Urothelium cell line (cell line): ENCODE results near the gene CORO1A.
"Not testable (repeated sequence)": the region's sequence is repeated elsewhere in the genome, so short reads cannot be mapped to it uniquely, and the experiment has no call there.

Experiments
- DNase-seq: peaks from one replicate; pipeline ENCODE4 v3.0.0; 2011; ENCODE audit warnings: low spot score, mixed read lengths
- FAIRE-seq: peaks from 2 replicates; lab custom pipeline; 2011; peaks lifted over from hg19 to GRCh38; lab: Jason Lieb, UNC

The CORO1A gene

DNA sequence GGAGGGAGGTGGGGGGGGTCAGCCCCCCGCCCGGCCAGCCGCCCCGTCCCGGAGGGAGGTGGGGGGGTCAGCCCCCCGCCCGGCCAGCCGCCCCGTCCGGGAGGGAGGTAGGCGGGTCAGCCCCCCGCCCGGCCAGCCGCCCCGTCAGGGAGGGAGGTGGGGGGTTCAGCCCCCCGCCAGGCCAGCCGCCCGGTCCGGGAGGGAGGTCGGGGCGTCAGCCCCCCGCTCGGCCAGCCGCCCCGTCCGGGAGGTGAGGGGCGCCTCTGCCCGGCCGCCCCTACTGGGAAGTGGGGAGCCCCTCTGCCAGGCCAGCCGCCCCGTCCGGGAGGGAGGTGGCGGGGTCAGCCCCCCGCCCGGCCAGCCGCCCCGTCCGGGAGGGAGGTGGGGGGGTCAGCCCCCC, 14.0 kb upstream of the CORO1A start:
- not testable (repeated sequence) for DNase-seq, FAIRE-seq

DNA sequence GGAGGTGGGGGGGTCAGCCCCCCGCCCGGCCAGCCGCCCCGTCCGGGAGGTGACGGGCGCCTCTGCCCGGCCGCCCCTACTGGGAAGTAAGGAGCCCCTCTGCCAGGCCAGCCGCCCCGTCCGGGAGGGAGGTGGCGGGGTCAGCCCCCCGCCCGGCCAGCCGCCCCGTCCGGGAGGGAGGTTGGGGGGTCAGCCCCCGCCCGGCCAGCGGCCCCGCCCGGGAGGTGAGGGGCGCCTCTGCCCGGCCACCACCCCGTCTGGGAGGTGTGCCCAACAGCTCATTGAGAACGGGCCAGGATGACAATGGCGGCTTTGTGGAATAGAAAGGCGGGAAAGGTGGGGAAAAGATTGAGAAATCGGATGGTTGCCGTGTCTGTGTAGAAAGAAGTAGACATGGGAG, 13.3 kb upstream of the CORO1A start:
- not testable (repeated sequence) for FAIRE-seq, DNase-seq

DNA sequence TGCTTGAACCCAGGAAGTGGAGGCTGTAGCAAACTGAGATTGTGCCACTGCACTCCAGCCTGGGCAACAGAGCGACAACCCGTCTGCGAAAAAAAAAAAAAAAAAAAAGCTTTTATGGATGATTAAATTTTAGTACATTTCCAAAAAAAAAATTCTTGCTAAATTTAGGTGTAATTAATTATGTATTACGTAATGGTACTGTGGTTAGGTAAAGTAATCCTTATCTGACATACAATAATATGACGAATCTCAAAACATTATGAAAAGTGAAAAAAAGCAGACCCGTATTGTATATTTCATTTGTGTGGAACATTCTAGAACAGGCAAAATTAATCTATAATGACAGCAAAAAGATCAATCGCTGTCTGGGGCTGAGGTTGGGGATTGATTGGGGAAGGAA, 10.3 kb upstream of the CORO1A start:
- DNase-seq (no peak), FAIRE-seq (no peak)

DNA sequence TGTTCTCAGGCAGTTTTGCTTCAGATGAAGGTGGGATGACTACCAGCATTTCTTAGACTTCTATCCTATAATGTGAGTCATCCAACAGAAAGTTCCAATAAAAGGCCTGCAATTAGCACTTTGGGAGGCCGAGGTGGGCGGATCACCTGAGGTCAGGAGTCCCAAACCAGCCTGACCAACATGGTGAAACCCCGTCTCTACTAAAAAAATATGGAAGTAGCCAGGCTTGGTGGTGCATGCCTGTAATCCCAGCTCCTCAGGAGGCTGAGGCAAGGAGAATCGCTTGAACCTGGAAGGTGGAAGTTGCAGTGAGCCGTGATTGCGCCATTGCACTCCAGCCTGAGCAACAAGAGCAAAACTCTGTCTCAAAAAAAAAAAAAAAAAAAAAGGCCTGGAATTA, 6.5 kb upstream of the CORO1A start:
- FAIRE-seq: not testable (repeated sequence)

DNA sequence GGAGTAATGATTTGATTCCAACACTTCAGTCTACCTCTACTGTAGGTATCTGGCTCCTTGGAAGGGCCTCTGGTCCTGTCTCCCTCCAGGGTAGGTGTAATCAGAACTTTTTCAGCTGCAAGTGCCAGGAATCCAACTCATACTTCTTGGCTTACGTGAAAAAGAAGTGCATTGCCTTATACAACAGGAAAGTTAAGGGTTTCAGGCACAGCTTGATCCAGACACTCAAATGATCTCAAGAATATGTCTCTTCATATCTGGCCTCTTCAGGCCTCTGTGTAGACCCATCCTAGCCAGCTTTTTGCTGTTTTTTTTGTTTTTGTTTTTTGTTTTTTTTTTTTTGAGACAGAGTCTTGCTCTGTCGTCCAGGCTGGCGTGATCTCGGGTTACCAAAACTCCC, 4.2 kb upstream of the CORO1A start:
- DNase-seq (no peak), FAIRE-seq (no peak)

More for the DNA sequence above, 6.5 kb upstream of the CORO1A start:
- DNase-seq: not testable (repeated sequence)

DNA sequence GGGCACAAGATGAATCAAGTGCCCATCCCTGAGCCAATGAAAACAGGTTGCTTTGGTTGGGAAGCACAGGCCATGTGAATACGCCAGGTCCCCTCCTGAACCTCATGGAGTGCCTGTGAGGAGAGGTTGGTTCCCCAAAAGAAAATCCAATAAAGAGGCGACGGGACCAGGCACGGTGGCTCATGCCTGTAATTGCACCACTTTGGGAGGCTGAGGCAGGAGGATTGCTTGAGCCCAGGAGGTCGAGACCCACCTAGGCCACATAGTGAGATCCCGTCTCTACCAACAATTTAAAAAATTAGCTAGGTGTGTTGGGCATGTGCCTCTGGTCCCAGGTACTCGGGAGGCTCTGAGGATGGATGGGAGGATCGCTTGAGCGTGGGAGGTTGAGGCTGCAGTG, 3.5 kb upstream of the CORO1A start:
- DNase-seq: no peak

DNA sequence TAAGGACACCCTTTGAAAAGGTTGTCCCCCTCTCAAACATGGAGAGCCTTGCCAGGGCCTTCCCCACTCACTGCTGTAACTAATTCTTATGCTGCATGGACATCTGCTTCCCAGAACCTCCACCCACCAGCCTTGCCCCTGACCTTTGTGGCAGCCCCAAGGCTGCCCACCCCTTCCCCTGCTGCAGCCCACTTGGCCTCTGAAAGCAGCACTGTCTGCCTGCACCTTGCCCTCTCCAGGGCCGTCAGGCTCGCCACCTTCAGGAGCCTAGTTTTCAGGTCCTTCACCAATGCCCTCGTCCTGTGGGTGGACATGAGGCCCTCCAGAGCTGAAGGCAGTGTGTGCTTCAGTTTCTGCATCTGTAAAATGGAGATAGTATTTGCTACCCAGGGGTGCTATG, 2.7 kb upstream of the CORO1A start:
- FAIRE-seq: no peak

More for the DNA sequence above, 3.5 kb upstream of the CORO1A start:
- FAIRE-seq: no peak

DNA sequence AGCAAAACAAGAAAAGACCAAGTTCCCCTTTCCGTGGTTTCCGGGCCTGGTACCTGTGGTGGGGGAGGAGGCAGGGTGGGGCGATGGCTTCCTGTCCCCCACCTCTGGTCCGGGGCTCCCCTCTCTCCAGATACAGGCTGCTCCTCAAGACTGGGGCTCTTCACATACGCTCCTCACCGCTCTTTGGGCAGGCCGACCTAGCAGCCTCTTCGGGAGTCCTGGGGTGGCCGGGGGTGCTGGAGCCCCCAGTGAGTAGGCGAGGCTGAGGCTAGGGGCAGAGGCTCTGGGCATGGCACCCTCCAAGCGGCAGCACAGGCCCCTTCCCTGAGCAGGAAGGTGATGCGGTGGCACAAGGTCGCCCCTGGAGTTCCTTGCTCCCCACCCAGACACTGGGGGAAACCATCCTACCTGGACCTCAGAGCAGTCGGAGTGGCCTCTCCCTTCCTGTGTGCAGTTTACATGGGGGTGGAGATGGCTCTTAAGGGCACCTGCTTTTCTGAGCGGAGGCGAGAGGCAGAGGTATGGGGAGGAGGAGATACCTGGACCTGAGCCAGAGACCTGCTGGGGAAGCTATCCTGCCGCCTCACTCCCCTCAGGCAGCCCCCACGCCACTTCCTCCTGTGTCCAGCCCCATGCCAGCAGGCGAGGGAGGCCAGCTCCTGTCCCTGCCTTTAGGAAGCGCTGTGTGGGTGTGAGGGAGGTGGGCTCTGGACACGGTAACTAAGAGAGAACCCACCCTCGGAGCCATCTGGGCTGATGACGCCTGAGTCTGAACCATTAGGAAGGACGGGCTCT, 891 bp downstream of the CORO1A start:
- DNase-seq (no peak), FAIRE-seq (no peak)

More for the DNA sequence above, 2.7 kb upstream of the CORO1A start:
- DNase-seq: no peak

DNA sequence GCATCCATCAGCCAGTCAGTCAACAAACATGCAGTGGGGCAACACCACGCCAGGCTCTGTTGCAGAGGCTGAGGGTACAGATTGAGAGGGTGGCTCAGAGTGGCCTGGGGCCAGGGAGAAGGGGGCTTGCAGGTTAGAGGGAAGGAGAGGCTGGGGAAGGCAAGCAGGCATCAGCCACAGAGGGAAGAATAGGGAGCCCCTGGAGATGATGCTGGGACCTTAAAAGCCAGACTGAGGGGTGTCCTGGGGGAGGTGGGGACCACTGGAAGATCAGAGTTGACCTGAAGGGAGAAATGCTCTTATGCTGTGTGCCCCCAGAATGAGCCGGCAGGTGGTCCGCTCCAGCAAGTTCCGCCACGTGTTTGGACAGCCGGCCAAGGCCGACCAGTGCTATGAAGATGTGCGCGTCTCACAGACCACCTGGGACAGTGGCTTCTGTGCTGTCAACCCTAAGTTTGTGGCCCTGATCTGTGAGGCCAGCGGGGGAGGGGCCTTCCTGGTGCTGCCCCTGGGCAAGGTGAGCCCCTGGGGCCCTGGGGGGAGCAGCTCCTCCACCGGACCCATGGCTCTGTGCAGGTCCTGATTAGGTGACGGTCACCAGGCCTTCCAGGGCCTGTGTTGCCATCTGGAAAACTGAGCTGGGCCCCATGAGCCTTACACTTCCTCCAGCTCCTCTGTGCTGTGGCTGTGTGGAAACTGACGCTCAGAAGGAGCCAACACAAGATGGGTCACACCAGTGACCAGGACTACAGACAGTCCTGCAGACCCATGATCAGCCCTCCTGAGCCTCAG, 1.7 kb downstream of the CORO1A start:
- FAIRE-seq (no peak), DNase-seq (no peak)

DNA sequence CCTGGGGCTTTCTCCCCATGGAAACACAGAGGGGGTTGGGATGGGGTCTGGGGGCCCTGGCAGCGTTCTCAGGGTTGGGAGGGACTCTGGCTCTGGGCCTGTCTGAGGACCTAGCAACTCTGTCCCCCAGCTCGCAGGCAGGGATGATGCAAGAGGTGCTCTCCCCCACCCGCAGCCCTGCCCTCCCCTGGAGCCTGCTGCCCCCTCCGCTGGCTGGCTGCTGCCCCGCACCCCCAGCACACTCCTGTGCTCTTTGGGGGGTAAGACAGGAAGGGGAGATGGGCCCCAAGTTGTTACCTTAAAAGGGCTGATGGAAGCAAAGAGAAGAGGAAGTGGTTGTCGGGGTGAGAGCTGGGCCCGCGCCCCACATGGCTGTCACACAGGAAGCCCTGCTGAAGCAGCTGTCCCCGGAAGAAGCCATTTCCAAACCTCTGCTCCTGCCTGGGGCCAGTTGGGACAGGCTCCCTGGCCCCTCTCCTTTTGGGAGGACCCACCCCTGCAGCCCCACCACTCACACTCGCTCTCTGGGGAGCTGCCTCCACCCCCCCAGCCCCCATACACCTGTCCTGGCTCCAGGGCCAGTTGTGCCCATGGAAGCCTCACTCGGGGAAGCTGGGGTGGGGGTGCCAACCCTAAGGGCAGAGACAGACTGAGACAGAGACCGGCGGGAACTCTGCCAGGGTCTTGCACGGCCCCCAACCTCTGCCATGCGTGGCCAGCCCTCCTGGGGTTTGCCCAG, 2.5 kb downstream of the CORO1A start:
- no peak for DNase-seq
- no peak for FAIRE-seq

DNA sequence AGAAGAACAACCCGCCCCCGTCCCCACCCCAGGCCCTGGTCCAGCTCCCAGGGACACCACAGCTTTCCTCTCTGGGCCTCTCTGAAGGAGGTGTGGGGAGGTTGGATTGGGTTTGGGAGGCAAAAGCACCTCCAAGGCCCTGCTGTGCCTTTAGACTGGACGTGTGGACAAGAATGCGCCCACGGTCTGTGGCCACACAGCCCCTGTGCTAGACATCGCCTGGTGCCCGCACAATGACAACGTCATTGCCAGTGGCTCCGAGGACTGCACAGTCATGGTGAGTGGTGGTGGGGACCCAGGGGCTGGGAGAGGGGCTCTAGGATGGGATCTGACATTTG, 3.0 kb downstream of the CORO1A start:
- FAIRE-seq (no peak), DNase-seq (no peak)

DNA sequence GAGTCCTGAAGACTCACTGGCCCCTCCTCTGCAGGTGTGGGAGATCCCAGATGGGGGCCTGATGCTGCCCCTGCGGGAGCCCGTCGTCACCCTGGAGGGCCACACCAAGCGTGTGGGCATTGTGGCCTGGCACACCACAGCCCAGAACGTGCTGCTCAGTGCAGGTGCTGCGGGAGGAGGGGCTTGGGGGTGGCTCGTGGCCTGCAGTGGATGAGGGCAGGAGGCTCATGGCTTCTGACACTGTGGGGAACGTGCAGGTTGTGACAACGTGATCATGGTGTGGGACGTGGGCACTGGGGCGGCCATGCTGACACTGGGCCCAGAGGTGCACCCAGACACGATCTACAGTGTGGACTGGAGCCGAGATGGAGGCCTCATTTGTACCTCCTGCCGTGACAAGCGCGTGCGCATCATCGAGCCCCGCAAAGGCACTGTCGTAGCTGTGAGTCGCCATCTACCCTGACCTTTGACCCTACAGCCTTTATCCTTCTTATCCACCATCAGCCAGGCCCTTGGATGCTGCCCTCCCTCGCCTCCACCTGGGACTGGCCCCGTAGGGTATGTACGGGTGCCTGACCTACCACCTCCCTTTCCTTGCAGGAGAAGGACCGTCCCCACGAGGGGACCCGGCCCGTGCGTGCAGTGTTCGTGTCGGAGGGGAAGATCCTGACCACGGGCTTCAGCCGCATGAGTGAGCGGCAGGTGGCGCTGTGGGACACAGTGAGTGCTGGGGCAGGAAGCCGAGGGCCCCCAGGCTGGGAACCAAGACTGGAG, 3.6 kb downstream of the CORO1A start:
- FAIRE-seq (no peak), DNase-seq (no peak)

DNA sequence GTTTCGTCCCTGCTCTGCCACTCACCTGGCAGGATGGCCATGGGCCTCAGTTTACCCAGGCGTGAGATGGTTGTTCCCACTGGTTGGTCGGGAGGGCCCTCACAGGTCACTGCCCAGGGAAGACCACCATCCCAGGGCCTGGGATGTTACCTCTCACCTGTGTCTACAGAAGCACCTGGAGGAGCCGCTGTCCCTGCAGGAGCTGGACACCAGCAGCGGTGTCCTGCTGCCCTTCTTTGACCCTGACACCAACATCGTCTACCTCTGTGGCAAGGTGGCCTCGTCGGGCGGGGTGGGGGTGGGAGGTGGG, 4.1 kb downstream of the CORO1A start:
- no peak for FAIRE-seq
- no peak for DNase-seq

DNA sequence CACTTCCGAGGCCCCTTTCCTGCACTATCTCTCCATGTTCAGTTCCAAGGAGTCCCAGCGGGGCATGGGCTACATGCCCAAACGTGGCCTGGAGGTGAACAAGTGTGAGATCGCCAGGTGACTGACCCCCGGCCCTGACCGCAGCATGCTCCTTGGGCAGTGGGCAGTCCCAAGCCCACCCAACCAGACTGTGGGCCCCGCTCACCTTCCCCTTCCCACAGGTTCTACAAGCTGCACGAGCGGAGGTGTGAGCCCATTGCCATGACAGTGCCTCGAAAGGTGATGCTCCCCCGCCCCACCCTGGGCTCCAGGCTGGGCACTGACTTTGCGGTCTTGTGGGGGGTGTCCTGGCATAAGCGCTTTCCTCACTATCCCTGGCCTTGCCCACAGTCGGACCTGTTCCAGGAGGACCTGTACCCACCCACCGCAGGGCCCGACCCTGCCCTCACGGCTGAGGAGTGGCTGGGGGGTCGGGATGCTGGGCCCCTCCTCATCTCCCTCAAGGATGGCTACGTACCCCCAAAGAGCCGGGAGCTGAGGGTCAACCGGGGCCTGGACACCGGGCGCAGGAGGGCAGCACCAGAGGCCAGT, 4.7 kb downstream of the CORO1A start:
- no peak for FAIRE-seq
- no peak for DNase-seq

DNA sequence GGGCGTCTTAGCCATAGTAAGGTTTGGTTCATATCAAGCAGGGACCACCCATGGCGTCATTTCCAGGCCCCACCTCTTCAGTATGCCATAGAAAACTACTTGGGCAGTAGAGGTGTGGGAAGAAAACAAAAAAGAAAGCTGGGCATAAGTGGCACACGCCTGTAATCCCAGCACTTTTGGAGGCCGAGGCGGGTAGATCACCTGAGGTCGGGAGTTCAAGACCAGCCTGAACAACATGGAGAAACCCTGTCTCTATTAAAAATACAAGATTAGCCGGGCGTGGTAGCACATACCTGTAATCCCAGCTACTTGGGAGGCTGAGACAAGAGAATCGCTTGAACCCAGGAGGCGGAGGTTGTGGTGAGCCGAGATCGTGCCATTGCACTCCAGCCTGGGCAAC, 7.8 kb downstream of the CORO1A start:
- DNase-seq, FAIRE-seq: not testable (repeated sequence)

DNA sequence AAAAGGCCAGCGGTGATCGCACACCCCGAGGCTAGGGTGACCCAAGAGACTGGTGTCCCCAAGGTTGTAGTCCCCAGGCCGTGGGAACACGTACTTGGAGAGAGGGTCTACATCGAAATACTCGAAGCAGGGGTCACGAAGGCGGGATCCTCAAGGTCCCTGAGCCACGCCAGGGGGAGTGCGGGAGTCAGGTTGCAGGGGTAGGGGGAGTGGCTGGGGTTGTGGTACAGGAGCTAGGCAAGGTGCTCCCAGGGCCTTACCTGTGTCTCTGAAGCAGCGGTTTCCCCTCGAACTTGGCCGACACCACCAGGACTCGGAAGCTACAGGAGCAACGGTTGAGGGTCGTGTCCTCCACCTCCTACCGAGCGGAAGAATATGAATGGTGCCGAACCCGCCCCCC, 9.7 kb downstream of the CORO1A start:
- not testable (repeated sequence) for FAIRE-seq, DNase-seq

DNA sequence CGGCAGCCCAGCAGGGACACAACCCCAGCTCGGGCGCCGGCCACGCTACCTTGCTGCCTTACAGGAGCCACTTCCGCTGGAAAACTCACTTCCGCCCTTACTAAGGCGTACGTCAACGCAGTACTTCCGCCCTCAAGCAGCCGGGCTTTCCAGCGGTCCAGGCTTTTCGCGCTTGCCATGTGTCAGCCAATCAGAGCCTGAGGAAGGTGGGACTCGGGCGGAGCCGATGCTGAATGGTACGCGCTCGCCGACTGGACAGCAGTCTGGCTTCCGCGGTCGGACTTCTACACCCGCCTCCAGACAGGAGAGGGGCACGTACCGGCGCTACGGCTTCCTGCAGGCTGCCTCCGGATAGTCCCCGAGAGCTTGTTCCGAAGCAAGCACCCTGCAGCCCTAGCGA, 10.2 kb downstream of the CORO1A start, which contains the start of the genes BOLA2B and SLX1A:
Gene BOLA2B (minus strand): TSS at position 52 of the 400 bp plus-strand sequence. CDS start 71 bp downstream, outside the sequence.
Gene SLX1A (plus strand): TSS at position 261 of the 400 bp plus-strand sequence. CDS start 210 bp downstream, outside the sequence.
- DNase-seq: not testable (repeated sequence)
- peak; percentile 83 for FAIRE-seq

DNA sequence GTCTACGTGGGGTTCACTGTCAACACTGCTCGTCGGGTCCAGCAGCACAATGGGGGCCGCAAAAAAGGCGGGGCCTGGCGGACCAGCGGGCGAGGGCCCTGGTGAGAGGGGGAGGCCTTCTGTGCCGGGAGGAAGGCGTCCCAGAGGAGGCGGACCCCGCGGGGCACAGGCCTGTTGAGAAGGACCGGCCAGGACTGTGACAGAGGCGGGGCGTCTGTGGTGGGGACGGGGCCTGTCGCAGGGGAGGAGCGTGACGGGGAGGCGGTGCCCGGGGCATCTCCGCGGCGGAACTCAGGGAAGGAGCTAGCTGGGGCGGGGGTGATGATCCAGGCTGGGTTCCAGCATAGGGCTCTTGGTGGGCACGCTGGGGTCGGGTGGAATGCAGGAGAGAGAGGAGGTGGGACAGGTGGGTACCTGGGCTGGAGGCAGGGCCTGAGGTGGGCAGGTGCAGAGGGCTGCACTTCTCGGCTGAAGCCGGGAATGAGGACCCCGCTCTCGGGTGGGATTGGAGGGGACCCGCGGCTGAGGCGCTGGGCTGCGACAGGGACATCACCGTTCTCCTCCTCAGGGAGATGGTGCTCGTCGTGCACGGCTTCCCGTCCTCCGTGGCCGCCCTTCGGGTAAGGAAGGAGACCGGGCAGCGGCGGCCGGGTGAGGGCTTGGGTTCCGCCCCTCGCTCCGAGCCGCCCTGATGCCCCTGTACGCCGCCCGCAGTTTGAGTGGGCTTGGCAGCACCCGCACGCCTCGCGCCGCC, 10.9 kb downstream of the CORO1A start:
- not testable (repeated sequence) for FAIRE-seq, DNase-seq

DNA sequence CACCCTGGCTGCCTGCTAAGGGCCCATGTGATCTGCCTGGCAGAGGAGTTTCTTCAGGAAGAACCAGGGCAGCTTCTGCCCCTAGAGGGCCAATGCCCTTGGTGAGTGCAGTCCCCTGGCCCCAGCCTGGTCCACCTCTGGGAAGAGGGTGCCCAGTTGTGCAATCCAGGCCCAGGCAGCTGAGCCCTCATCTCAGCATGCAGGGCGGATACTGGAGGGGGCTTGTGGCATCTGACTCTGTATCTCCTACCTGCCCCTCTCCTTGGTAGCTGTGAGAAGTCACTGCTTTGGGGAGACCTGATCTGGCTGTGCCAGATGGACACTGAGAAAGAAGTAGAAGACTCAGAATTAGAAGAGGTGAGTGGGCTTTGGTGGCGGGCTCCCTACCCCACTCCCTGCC, 13.6 kb downstream of the CORO1A start:
- not testable (repeated sequence) for DNase-seq, FAIRE-seq
